Parathyroid adenoma (tissue), 2 donors: ENCODE data around the gene DHX40.

Experiments used
- H2AFZ ChIP-seq: fragments of 300-600 bp; sonication (generic); one replicate; pipeline ENCODE4 v1.7.0; 2017; ENCODE audit warnings: antibody characterized with exemption, mild to moderate bottlenecking
- H3K27ac ChIP-seq: fragments of 300-600 bp; sonication (generic); one replicate; pipeline ENCODE4 v1.7.0; 2017
- H3K27me3 ChIP-seq: fragments of 300-600 bp; sonication (generic); one replicate; pipeline ENCODE4 v1.7.0; 2017; ENCODE audit warnings: low read length; ENCODE audit not compliant: control insufficient read depth, insufficient read depth
- H3K36me3 ChIP-seq: fragments of 300-600 bp; sonication (generic); one replicate; pipeline ENCODE4 v1.7.0; 2017; ENCODE audit warnings: low read length; ENCODE audit not compliant: control insufficient read depth, insufficient read depth
- H3K4me1 ChIP-seq: fragments of 300-600 bp; sonication (generic); one replicate; pipeline ENCODE4 v1.7.0; 2017; ENCODE audit warnings: control low read depth
- H3K4me2 ChIP-seq: fragments of 300-600 bp; sonication (generic); one replicate; pipeline ENCODE4 v1.7.0; 2017; ENCODE audit warnings: low read length
- H3K4me3 ChIP-seq: fragments of 300-600 bp; sonication (generic); one replicate; pipeline ENCODE4 v1.7.0; 2017; ENCODE audit warnings: low read depth, low read length
- H3K79me2 ChIP-seq: fragments of 300-600 bp; sonication (generic); one replicate; pipeline ENCODE4 v1.7.0; 2017; ENCODE audit warnings: control low read depth
- H3K9ac ChIP-seq: fragments of 300-600 bp; sonication (generic); one replicate; pipeline ENCODE4 v1.7.0; 2017; ENCODE audit warnings: mild to moderate bottlenecking
- H3K9me3 ChIP-seq: fragments of 300-600 bp; sonication (generic); one replicate; pipeline ENCODE4 v1.7.0; 2017; ENCODE audit warnings: low read length; ENCODE audit not compliant: control insufficient read depth
- CTCF ChIP-seq: fragments of 300-600 bp; sonication (generic); IDR thresholded peaks from one replicate; pipeline ENCODE4 v1.7.0; 2017; ENCODE audit warnings: antibody characterized with exemption, mild to moderate bottlenecking
- donor health status: primary hyperparathyroidism.

The DHX40 gene

GRCh38 chr17:59642565-59642964 is 77.2 kb downstream of the DHX40 start:
- H3K27ac ChIP-seq: no peak overlapping the region
- no peaks in the 10 kb centered on the region for H3K36me3 ChIP-seq
- H3K4me2 ChIP-seq: no peak overlapping the region
- no peaks in the 10 kb centered on the region for H3K27me3 ChIP-seq
- H2AFZ ChIP-seq: no peak overlapping the region
- H3K4me3 ChIP-seq: no peak overlapping the region
- peaks cover 33% of the 10 kb centered on the region for H3K79me2 ChIP-seq
- H3K9me3 ChIP-seq: no peaks in the 10 kb centered on the region
- H3K4me1 ChIP-seq: peaks cover 27% of the 10 kb centered on the region
- no peak overlapping the region for H3K9ac ChIP-seq
- no peak for TF ChIP-seq CTCF

- Histone ChIP-seq H3K4me1 (peaks cover 21% of the 10 kb centered on the region), H3K4me2 (no peak overlapping the region)
These were observed 78.0 kb downstream of the DHX40 start for GRCh38 chr17:59643159-59644140.

GRCh38 chr17:59647288-59647687 is 81.9 kb downstream of the DHX40 start:
- H3K4me3 ChIP-seq: no peak overlapping the region
- peaks cover 11% of the 10 kb centered on the region for H3K4me1 ChIP-seq
- H3K9me3 ChIP-seq: no peaks in the 10 kb centered on the region
- H3K4me2 ChIP-seq: no peak overlapping the region
- H3K79me2 ChIP-seq: peaks cover 22% of the 10 kb centered on the region
- H3K27me3 ChIP-seq: no peaks in the 10 kb centered on the region
- no peak for TF ChIP-seq CTCF
- no peak overlapping the region for H2AFZ ChIP-seq
- H3K9ac ChIP-seq: no peak overlapping the region
- no peaks in the 10 kb centered on the region for H3K36me3 ChIP-seq
- H3K27ac ChIP-seq: no peak overlapping the region

More at GRCh38 chr17:59643159-59644140, 78.0 kb downstream of the DHX40 start:
- Histone ChIP-seq H3K79me2 (peaks cover 36% of the 10 kb centered on the region), H3K9ac (no peak overlapping the region), H3K4me3 (no peak overlapping the region), H3K9me3 (no peaks in the 10 kb centered on the region), H3K36me3 (no peaks in the 10 kb centered on the region), H2AFZ (no peak overlapping the region), H3K27me3 (no peaks in the 10 kb centered on the region), H3K27ac (peak overlapping the region; percentile 6)
- TF ChIP-seq CTCF: no peak

GRCh38 chr17:59649886-59650285 is 84.5 kb downstream of the DHX40 start:
- Histone ChIP-seq H3K27me3 (no peaks in the 10 kb centered on the region), H3K4me2 (no peak overlapping the region), H3K9me3 (no peaks in the 10 kb centered on the region), H3K4me1 (peaks cover 3% of the 10 kb centered on the region), H3K9ac (no peak overlapping the region), H3K4me3 (no peak overlapping the region), H3K79me2 (peaks cover 22% of the 10 kb centered on the region), H3K36me3 (no peaks in the 10 kb centered on the region), H3K27ac (no peak overlapping the region), H2AFZ (no peak overlapping the region)
- no peak for TF ChIP-seq CTCF
